ENCODE measurements around the gene NXPE3.

Gene NXPE3

DNA sequence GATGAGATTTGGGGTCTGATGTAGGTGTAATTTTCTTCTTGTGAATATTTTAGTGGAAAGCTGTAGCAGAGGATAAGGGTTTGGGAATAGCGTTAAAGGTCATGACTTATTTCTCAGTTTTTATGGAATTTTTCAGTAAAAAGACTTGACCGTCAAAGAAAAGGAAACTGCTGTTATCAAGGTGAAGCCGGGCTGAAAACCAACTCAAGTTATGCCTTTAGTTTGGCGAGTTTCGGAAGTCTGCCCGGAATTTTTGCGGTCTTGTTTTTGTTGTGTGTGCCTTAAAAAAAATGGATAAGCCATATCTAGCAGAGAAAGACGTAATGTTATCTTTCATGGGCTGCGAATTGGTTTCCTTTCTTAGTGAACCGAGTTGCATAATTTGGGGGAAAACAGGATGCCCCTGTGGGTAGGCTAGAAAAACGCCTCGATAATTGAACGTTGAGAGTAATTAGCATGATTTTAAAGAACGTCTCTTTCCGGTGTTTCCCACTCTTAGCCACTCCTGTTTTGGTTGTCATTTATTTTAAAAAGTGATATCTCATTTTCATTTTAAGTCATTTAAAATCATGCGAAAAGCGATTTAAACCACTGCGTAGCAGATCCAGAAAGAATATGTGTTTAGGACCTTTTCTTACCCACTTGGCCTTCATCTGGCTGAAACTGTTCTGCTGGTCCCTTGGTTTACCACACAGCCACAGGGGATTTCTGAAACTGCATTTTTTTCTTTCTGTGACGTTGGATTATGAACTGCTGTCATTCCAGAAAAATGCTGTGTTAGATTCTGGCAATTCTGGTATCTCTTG lies 71.4 kb downstream of the NXPE3 start:
- Histone ChIP-seq H3K9me3 (no peaks in the 10 kb centered on the region), H3K4me1 (0 out of 2 replicates have a peak, but pooled peaks cover 3% of the 10 kb centered on the region), H3K4me3 (ENCODE audit: low read depth, low read length) (peak overlapping the region; percentile 89), H3K27me3 (no peaks in the 10 kb centered on the region), H3K36me3 (peaks cover 16% of the 10 kb centered on the region)
- no peak for DNase-seq
- TF ChIP-seq CTCF (IDR thresholded peaks at IDR 0.05; ENCODE audit: low read depth, low read length): no peak

GRCh38 chr3:101851072-101851770 lies 72.2 kb downstream of the NXPE3 start:
- no peak for DNase-seq
- H3K4me3 ChIP-seq (ENCODE audit: low read depth, low read length): peak overlapping the region; percentile 89
- 0 out of 2 replicates have a peak, but pooled peaks cover 3% of the 10 kb centered on the region for H3K4me1 ChIP-seq
- H3K36me3 ChIP-seq: peaks cover 16% of the 10 kb centered on the region
- no peaks in the 10 kb centered on the region for H3K27me3 ChIP-seq
- no peaks in the 10 kb centered on the region for H3K9me3 ChIP-seq
- TF ChIP-seq CTCF (IDR thresholded peaks at IDR 0.05; ENCODE audit: low read depth, low read length): no peak

DNA sequence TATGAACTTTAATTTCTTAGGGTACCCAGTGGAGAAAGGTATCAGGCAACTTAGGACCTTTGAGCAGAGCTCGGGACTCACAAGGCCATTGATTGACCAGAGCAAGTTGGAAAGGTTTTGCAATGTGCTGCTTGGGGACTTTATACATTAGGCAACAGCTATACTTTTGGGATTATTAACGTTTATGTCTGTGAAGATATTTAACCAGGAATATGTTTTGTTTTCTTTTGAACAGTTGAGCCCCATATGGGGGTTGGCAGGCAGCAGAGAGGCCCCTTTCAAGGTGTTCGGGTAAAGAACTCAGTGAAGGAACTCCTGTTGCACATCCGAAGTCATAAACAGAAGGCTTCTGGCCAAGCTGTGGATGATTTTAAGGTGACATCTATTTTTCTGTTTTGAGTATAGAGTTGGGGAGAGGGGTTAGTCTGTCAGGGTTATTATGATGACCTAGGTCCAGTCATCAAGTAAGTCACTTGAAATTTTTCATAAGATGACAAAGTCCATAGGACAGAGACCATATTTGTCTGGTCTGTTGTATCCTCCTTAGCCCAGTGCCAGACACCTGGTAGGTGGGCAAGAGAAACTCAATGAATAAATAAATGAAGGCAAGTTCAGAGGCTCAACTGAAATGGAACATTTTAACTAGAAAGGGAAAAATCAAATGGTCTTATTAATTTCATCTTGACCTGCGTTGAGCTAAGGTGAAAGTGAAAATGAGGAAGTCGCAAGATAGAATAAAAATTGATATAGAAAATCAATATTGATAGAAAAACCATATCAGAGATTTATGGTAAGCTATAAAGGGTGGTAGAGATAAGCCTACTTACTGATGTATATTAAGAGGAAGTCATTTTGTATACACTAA lies 73.1 kb downstream of the NXPE3 start:
- H3K36me3 ChIP-seq: peaks cover 16% of the 10 kb centered on the region
- H3K4me1 ChIP-seq: 0 out of 2 replicates have a peak, but pooled peaks cover 3% of the 10 kb centered on the region
- H3K4me3 ChIP-seq (ENCODE audit: low read depth, low read length): no peak overlapping the region
- TF ChIP-seq CTCF (IDR thresholded peaks at IDR 0.05; ENCODE audit: low read depth, low read length): no peak
- no peaks in the 10 kb centered on the region for H3K27me3 ChIP-seq
- H3K9me3 ChIP-seq: no peaks in the 10 kb centered on the region
- DNase-seq: no peak

GRCh38 chr3:101852983-101853840 lies 74.2 kb downstream of the NXPE3 start:
- Histone ChIP-seq H3K9me3 (no peaks in the 10 kb centered on the region), H3K36me3 (peaks cover 16% of the 10 kb centered on the region), H3K4me1 (0 out of 2 replicates have a peak, but pooled peaks cover 3% of the 10 kb centered on the region), H3K4me3 (ENCODE audit: low read depth, low read length) (no peak overlapping the region), H3K27me3 (no peaks in the 10 kb centered on the region)
- TF ChIP-seq CTCF (IDR thresholded peaks at IDR 0.05; ENCODE audit: low read depth, low read length): no peak
- no peak for DNase-seq

DNA sequence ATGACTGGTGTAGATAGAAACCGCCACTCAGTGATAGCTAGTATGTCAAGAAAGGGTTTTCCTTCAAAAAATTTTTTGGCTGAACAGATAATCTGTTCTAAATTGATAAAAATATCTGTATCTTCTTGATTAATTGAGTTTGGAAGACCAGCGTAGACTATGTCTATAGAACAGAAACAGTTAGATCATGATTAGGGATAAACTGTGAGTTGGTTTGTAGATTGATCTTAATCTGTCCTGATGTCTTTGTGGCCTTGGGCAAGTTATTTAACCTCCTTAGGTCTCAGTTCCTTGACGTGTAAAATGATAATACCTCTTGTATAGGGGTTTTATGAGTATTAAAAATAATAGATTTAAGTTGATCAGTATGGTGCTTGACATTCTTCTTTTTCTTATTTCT lies 75.0 kb downstream of the NXPE3 start:
- Histone ChIP-seq H3K4me1 (no peaks in the 10 kb centered on the region), H3K9me3 (no peaks in the 10 kb centered on the region), H3K27me3 (no peaks in the 10 kb centered on the region), H3K36me3 (peaks cover 16% of the 10 kb centered on the region), H3K4me3 (ENCODE audit: low read depth, low read length) (no peak overlapping the region)
- no peak for DNase-seq
- TF ChIP-seq CTCF (IDR thresholded peaks at IDR 0.05; ENCODE audit: low read depth, low read length): no peak

Data from BE2C (cell line).